ENCODE measurements around the gene GCNA. TPM values are rescaled to one million over a fixed set of nuclear protein-coding genes. Genes with fewer than 3 reads are reported as not detected.

The GCNA gene, protein sequence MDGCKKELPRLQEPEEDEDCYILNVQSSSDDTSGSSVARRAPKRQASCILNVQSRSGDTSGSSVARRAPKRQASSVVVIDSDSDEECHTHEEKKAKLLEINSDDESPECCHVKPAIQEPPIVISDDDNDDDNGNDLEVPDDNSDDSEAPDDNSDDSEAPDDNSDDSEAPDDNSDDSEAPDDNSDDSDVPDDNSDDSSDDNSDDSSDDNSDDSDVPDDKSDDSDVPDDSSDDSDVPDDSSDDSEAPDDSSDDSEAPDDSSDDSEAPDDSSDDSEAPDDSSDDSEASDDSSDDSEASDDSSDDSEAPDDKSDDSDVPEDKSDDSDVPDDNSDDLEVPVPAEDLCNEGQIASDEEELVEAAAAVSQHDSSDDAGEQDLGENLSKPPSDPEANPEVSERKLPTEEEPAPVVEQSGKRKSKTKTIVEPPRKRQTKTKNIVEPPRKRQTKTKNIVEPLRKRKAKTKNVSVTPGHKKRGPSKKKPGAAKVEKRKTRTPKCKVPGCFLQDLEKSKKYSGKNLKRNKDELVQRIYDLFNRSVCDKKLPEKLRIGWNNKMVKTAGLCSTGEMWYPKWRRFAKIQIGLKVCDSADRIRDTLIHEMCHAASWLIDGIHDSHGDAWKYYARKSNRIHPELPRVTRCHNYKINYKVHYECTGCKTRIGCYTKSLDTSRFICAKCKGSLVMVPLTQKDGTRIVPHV
- 1.6 TPM for polyA plus RNA-seq (2013, experiment 1 of 2; ENCODE audit: insufficient read length)
- 0.76 TPM for polyA plus RNA-seq (2013, experiment 2 of 2; ENCODE audit: insufficient read length)

DNA sequence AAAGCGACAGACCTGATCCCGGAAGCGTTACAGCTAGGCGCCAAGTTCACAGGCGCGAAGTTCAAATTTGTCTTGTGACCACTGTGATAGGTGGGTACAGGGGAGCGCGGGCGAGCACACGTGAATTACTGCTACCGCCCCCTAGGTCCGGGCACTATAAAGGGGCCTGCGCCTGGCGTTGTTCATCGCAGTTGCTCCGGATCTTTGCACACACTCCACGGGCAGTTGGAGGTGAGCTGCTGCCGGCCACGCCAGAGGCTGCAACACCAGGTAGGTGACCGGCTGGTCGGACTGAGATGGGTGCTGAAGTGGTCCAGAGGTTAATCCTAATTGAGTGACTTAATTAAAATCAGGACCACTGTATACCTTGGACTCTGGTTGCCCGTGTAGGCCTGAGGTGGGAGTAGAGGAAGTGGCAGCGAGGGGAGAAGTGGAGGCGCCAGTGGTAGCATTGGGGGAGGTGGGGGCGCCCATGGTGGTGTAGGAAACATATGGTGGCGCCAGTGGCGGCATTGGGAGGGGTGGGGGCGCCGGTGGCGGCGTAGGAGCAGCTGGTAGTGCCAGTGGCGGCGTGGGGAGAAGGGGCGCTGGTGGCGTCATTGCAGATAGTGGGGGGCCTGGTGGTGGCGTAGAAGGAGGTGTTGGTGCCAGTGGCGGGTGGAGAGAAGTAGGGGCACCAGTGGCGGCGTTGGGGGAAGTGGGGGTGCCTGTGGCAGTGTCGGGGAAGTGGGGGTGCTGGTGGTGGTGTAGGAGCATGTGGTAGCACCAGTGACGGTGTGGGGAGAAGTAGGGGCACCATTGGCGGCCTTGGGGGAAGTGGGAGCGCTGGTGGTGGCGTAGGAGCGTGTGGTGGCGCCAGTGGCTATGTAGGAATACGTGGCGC lies at the start of gene GCNA:
Gene GCNA (plus strand): TSS at position 185 of the 883 bp plus-strand sequence. CDS start 2,385 bp downstream, outside the sequence.
- DNase-seq: no peak

DNA sequence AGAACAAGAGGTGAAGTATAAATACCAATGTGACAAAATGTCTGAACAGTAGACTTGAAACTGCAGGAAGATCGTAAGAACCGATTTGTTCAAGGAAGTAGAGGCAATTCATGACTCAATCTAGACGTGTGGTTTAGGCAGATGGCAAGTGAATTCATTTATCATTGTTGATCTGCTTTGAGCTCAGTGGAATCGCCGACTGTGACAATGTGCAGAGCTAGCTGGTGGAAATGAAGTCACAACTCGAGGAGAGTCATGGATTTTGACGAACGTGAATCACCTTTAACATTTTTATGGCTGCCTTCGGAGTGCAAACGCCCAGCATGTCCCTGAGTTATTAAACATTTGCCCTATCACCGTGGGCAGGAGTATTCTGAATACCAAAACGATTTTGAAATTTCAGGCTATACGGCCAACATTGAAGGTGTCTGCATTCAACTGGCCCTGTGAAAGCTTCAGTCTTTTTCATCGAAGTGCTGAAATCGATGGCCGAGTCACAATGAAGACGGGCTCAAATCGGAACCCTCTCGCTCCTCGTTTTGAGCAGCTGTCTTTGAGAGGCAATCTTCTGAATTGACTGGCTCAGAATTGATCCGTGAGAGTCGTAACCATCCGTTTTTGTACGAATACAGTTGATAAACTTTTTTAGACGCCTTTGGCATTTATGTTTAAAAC lies 46.0 kb upstream of the GCNA start:
- peak; percentile 54 for DNase-seq

DNA sequence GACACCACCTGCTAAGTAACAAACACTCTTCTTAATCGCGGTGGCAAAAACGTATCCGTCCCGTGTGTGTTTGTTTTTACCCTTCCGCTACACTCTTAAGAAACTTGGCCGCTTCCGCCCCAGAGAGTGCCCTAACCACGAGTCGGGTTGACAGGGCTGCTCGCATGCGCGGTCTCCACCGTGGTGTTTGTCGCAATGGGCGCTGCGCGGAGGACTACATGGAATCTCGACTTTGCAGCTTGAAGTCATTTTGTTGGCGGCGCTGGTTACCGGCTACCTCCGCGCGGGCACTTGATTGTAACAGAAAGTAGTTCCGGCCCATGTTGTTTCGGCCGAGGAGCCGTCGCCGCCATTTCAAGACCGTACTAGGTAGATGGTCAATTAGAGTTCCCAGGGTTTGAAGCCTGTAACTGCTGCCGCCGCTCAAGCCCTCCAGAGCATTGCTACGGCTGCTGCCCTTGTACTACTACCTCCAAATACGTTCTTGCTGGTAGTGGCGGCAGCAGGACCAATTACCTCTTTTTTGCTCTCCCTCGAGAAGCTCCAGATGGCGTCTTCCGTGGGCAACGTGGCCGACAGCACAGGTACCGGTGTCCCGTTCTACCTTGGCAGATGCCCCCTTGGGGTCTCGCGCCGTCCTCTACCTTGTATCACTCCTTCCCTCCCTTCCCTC lies 45.3 kb upstream of the GCNA start, which contains the start of gene OGT:
Gene OGT (plus strand): TSS at position 352 of the 673 bp plus-strand sequence. CDS start 196 bp downstream, at position 548.
- peak; percentile 97 for DNase-seq

DNA sequence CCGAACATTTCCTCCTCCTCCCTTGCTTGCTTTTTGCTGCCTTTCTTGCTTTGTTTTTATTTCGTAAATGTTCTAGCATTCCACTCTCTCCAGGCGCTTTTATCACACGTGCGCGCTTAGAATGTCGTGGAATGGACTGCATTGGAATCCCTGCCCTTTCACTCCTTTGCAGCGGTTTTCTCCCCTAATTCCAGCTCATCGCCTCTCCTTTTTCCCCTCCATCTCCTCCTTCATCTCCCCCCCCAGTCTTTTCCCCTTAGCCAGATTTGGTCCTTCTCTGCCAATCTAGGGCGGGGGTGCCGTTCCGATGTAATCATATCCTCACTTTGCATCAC lies 44.8 kb upstream of the GCNA start:
- peak; percentile 19 for DNase-seq

DNA sequence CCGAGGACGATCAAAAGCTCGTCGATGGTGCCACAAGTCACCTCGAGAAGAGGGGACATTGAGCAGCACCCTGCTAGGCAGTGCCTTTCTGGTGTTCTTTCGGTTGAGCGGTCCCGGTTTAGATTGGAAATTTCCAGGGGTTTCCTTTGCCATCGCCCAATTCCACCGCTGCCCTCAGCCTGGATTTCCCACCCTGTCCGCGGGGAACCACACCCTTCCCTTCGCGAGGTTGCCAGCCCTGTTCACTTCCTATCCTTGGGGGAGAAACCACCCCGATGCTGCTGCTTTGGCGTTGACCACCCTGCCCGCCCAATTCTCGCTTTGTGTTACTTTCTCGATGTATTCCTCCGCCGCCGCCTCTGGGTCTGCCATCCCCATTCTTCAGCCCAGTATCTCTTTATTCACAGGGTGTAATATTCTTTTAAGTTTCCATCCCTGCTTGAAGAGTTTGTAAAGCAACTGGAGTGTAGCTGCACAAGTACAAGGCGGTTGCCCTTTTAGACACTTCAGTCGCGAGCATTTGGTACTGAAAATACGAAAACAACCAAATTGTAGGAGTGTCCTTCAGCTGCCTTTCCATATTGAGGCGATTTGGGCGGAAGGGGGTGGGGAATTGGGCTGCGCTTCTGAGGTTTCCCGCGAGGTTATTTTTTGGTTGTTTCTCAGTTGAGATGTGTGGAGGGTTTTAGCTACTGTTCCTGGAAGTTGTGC lies 44.2 kb upstream of the GCNA start:
- DNase-seq: peak; percentile 62

DNA sequence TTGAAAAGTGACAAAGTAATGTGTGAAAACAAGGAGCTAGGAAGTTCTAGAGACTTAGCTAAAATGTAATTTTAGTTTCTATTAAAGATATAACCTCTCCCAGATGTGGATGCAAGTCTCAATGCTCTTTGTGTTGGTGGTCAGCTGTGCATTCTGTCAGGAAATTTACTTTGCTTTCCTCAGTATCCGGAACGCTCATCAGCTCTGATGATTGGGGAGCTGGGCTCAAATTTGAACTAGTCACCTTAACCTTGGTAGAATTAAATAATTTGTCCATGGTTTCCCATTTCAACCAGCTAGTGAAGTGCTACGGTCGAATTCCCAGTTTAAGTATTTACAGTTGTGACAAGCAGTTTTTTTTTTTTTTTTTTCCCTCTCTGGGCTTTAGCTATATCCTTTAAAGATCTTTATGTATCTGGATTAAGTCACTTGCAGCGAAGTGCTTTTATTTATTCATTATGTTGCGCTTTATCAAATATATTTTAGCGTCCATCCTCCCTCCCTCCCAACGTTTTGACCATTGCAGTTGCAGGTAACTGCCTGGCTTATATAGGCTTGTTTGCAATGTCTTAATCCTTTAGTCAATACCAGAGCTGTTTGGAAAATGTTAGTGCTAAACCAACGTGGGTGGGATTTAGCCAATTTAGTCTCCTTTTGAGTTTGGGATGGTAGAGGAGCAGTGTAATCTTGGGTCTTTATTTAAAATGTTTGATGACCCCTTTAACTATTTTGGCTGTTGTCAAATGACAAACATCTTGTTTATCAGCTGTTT lies 43.3 kb upstream of the GCNA start:
- DNase-seq: no peak

DNA sequence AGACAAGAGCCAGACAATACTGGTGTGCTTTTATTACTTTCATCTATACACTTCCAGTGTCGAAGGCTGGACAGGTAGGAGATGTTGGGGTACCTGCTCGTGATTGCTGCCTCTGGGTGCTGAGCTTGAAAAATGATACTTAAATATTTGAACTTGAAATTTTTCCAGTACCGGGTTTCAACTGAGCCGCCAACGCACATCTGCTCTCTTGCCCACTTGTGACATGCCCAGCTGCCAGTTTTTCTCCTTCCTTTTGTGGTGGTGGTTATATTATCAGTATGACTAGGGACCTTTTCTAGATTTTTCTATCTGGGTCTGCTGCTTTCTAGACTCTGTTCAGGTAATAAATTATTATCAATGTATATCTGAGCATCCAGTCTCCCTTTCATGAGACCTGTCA lies 42.0 kb upstream of the GCNA start:
- DNase-seq: no peak

DNA sequence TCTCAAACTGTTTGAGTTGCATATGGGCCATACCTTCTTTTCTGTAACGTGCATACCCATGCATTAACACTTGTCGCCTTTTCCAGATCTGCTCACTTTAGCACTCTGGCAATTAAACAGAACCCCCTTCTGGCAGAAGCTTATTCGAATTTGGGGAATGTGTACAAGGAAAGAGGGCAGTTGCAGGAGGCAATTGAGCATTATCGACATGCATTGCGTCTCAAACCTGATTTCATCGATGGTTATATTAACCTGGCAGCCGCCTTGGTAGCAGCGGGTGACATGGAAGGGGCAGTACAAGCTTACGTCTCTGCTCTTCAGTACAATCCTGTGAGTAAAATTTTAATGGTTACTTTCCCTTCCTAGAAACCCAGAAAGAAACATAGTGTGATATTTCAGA lies 40.5 kb upstream of the GCNA start:
- DNase-seq: no peak

DNA sequence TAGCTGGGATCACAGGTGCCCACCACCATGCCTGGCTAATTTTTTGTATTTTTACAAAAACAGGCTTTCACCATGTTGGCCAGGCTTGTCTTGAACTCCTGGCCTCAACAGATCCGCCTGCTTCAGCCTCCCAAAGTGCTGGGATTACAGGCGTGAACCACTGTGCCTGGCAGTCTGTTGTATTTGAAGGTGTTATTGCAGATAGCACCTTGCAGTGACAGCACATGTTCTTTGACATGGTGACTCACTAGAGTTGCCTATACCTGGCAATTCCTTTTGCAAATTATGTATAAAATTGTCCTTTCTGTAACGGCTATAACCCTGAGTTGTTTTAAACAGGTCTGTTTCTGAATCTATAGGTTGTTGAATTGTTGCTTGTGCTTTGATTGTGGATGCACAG lies 37.4 kb upstream of the GCNA start:
- DNase-seq: no peak

DNA sequence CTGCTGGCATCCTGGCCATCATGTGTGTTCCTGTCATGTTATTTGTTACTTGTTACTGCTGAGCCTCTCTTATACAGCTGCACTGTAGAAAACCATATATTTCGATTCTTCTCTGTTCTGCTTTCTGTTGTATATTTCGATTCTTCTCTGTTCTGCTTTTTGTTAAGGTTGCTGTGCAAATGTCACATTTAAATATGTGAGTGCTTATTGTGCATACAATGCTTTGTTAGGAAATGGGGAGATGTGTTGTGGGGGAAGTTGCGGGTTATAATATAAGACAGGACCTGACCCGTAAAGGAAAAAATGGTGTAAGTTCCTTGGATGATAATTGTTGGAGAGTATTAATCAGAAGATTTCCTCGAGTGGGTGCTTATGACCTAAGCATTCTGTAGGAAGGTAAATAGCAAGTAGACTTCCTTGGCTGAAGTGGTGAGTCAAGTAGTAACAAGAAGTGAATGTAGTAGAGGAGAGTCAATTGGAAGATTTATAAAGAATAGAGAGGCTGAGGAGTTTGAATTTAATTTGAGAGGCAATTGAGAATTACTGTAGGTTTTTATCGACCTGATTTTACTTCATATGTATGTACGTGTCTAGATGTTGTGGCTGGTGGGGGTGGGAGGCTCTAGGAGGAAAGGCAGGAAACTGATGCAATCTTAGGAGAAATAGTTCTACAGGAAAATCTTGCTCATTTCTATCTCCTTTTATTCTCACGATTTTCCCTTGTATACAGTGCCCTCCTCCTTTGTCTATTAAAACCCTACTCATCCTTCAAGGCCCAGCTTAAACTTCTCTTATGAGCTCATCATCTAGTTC lies 36.8 kb upstream of the GCNA start:
- peak; percentile 88 for DNase-seq

DNA sequence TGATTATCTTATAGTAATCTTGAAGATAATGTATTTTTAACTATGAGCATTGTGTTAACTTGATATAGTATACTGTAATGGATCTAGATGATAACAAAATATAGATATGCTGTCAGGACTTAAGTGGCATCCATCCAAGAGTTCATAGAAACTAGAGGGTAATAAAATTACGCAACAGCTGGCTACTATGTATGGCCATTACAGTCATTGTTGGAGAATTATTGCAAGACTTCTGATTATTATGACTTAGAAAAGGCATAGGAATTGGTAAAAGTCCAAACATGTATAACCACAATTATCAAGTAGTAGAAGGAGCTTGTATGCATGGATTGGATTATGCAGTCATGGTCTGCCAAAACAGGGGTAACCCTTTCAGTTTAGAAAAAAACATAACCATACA lies 35.8 kb upstream of the GCNA start:
- DNase-seq: peak; percentile 64

DNA sequence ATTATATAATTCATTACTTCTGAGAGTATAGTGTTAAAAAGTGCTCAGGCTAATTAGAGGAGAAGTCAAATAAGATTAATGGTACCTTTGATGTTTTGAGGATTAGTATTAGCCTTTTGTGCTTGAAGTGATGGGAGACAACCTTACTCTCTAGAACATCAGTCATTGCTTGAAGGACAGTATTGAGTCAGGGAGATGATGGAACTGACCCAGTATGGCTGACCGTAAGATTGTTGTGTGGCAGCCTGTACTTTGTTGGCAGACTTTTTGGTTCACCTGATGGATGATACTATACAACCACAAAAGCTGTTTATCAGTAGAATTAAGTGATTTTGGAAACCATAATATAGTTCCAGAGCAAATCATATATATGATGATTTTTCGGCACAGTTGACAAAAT lies 35.4 kb upstream of the GCNA start:
- no peak for DNase-seq

DNA sequence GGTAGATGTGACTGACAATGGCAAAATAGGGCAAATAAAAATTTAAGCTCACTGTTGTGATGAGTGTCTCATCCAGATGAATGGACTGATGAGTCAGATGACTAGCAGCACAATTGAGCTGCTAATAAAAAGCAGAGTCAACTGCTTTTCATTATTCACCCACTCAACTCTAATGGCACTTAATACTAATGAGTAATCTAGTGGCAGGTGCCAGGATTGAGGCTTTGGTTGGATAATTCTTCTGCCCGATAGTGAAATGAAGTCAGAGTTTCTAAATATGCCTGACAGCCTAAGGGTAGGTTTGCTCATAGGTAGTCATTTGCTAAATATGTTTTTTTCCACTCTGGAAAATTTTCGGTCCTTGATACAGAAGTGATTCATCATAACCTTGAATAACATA lies 34.9 kb upstream of the GCNA start:
- peak; percentile 89 for DNase-seq

DNA sequence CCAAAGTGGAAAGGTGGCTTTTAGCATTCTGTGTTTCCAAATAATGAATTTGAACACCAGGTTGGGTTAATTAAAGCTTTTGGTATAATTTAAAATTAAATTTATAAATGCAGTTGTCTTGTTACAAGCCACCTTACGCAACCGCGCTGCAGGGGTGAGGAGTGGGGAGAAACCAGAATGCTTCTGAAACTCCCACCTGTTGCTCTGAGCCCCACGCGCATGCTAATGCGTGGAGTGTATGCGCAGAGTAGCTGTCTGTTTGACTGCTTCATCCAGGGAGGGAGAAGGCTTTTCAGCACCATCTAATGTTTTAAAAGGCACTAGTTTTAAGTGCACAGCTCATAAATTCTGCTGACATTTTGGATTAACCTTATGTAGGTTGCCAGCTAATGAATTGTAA lies 32.9 kb upstream of the GCNA start:
- DNase-seq: no peak

DNA sequence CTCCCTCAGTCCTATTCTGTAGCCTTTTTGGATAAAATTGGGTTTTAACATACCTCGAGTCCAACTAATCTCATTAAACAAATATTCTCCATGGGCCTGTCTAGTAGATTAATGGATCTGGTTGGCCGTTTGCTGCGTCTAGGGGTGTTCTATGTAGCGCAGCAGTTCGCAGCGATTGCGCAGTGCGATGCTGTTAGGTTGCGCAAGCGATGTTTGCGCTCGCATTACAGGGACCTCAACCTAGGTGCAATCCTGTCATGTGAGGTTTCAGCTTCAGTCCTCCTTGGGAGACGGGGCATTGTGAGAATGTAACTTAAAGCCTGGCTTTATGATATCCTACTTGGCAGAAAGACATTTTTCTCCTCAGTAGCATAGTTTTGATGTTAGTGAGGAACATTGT lies 31.4 kb upstream of the GCNA start:
- no peak for DNase-seq

DNA sequence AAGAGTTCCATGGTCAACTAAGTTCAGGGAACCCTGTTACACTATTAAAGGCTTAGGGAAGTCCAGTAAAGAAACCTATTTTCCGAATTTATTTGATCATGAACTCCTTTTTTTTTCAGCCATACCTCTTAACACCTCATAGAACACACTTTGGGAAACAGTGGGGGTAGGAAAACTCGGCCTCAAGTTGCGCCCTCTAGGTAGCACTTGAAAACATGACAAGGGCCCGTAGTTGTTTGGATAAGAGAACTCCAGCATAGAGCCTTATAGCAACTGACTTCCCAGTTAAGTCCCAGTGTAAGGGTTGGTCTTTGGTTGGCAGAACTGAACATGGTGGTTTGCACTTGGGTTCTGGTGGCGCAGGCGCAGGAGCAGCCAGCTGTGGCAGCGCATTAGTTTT lies 30.9 kb upstream of the GCNA start:
- no peak for DNase-seq

DNA sequence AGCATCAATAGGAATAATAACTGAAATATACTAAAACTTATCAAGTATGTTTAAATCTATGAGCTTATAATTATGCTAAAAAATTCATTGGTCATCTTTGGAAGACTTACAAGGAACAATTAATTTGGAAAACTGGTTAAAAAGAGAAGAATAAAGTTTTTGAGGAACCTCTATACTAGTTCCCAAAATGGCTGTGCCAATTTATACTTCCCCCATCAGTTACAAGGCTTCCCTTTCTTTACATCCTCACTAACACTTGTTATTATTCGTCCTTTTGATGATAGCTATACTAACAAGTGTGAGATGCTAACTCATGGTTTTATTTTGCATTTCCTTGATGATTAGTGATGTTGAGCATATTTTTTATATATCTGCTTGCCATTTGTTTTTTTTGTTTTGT lies 28.3 kb upstream of the GCNA start:
- DNase-seq: no peak

DNA sequence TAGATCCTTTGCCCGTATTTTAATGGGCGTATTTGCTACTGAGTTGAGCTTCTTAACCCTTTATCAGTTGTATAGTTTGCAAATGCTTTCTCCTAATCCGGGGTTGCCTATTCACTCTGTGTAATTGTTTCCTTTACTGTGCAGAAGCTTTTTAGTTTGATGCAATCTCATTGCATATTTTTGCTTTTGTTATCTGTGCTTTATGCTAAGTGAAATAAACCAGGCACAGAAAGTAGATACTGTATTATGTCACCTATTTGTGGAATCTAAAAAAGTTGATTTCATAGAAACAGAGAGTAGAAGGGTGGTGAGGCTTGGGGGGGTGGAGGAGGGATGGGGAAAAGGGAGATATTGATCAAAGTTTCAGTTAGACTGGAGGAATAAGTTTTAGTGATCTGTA lies 27.7 kb upstream of the GCNA start:
- no peak for DNase-seq

DNA sequence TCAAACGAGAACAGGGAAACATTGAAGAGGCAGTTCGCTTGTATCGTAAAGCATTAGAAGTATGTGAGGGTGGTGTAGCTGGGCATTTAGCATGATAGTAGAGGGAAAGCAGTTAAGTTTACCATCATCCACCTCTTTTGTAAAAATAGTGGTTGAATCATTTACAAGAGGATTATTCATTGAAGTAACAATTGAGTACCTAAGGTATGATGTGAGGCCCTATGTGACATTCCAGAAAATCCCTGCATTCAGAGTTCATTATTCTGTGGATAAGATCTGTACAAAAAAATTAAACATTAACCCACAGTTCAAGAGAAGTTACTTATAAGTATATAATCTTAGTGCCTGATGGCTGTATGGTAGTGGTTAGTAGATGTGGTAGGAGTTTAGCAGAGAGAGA lies 22.2 kb upstream of the GCNA start:
- DNase-seq: no peak
